AG09309 (cell line): ENCODE data around the gene ASTN2.

Experiments used
- DNase-seq: peaks from one replicate; pipeline ENCODE4 v3.0.0-alpha.2; 2010; ENCODE audit warnings: low read depth
- H3K4me3 ChIP-seq: 2 replicates; pipeline ENCODE4 v1.5.1; 2011; ENCODE audit warnings: mild to moderate bottlenecking, low read depth, low read length, moderate library complexity; ENCODE audit not compliant: control insufficient read depth
- CTCF ChIP-seq: IDR thresholded peaks from 2 replicates; pipeline ENCODE4 v1.5.1; 2011; ENCODE audit warnings: mild to moderate bottlenecking, low read depth, low read length, inconsistent platforms; ENCODE audit not compliant: insufficient read depth, control insufficient read depth; ENCODE audit errors: missing control alignments

The ASTN2 gene

GRCh38 chr9:116395699-116396037 is 1019.2 kb downstream of the ASTN2 start:
- H3K4me3 ChIP-seq: no peak overlapping the region
- no peak for DNase-seq
- TF ChIP-seq CTCF: no peak

- no peak for TF ChIP-seq CTCF
- no peak overlapping the region for H3K4me3 ChIP-seq
- DNase-seq: no peak
Measured at GRCh38 chr9:116394894-116395698, 1019.8 kb downstream of the ASTN2 start.

- TF ChIP-seq CTCF: no peak
Measured at GRCh38 chr9:116394070-116394469, 1020.8 kb downstream of the ASTN2 start.

GRCh38 chr9:116393198-116393597 is 1021.7 kb downstream of the ASTN2 start:
- no peak for TF ChIP-seq CTCF
- H3K4me3 ChIP-seq: no peak overlapping the region
- no peak for DNase-seq

More at GRCh38 chr9:116394070-116394469, 1020.8 kb downstream of the ASTN2 start:
- H3K4me3 ChIP-seq: no peak overlapping the region
- DNase-seq: no peak

- TF ChIP-seq CTCF: no peak
- no peak overlapping the region for H3K4me3 ChIP-seq
- DNase-seq: peak; percentile 55
Measured at GRCh38 chr9:116391306-116391900, 1023.5 kb downstream of the ASTN2 start.

- no peak for DNase-seq
- TF ChIP-seq CTCF: no peak
- H3K4me3 ChIP-seq: no peak overlapping the region
Measured at GRCh38 chr9:116390303-116391228, 1024.3 kb downstream of the ASTN2 start.
